ENCODE measurements around the gene PKP1.

Gene PKP1

DNA sequence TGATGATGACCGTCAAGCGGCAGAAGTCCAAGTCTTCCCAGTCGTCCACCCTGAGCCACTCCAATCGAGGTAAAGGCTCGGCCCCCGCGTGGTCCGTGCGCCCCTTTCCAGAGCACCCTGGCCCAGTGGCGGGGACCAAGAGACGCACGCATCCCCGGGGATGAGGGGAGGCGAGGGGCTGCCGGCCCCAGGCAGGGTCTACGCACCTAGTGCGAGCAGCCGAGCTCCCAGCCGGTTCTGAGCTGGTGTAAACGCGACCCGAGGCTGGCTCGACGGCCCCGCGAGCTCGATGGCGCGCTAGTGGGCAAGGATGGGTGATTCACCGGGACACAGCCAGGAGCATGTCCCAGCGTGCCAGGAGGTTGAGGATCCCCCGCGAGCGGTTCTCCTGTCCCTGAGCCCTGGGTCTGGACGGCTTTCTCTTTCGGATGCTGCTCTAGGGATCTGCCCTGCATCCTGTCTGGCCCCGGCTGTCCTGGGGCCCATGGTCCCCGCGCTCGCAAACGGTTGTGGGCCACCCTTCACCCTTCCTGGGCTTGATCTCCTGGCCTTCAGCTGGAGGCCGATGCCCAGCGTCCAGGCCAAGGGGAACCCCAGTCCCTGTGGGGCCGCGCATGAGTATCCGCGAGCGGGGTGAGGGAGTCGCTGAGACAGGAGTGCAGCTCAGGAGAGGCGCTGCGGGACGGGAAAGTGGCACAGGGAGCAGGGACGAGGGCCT is 689 bp downstream of the PKP1 start:
- DNase-seq: no peak

DNA sequence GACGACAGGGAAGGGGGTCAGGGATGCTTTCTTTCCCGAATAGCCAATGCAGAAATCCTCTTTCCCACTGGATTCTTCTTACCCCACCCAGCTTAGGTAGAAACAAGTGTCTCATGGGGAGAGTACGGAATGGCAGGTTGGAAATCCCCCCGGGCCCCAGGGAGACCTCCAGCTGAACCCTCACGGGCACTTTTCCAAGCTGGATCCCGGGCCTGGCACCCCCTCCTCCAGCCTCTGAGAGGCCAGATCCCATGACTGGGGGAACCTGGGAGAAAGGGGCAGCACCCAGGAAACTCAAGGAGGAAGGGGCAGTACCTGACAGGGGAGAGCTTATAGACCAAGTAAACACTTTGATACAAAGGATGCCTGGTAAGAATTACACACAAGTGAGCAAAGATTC is 1.3 kb downstream of the PKP1 start:
- no peak for DNase-seq

DNA sequence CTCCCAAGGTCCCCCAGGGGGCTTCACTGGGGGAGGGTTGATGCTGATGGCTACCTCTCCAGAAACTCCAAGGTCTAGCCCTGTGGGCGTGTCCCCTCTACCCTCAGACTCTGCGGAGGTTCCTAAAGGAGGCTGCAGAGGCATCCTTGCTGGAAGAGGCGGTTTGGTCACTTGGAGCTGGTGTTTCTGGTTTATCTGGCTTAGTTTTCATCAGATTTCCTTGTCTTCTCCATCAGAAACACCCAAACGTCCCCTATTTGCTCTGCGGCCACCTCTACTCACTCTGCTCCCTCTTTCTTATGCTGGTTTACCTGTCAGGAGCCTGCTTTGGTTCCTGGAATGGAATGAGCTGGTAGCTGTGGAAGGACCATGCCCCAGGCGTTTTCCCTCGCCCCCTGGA is 2.5 kb downstream of the PKP1 start:
- DNase-seq: no peak

DNA sequence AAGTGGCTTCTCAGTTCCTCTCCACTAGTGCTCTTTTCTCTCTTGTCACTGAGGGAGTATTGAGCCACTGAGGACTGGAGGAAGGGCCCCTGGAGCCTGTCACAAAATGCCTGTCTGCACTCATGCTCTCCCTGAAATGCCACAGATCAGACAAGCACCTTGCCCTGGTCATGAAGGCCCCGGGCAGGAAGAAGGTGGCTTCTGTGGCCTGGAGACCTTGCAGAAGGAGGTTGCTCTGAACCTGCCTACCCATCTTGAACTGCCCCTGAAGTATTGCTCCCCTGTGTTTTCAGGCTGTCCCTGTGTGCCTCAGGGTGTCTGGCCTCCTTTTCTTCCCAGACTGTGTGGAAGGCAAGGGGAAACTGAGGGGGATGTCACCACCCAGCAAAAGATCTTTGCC is 3.1 kb downstream of the PKP1 start:
- DNase-seq: no peak

DNA sequence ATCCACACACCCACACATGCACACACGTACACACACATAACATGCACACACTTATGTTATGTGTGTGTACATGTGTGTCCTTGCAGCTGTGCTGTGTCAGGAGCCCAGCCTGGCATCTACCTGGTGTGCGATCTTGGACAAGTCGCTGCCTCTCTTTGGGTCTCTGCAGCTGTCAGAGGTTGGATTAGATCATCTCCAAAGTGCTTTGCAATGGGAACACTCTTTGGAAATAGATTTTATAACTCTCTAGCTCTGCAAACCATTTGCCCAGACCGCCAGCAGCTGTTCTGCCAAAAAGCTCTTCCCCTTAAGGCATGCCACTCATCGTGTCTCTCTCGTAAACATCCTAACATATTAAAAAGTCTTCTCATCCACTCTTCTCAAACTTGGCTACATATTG is 4.7 kb downstream of the PKP1 start:
- no peak for DNase-seq

DNA sequence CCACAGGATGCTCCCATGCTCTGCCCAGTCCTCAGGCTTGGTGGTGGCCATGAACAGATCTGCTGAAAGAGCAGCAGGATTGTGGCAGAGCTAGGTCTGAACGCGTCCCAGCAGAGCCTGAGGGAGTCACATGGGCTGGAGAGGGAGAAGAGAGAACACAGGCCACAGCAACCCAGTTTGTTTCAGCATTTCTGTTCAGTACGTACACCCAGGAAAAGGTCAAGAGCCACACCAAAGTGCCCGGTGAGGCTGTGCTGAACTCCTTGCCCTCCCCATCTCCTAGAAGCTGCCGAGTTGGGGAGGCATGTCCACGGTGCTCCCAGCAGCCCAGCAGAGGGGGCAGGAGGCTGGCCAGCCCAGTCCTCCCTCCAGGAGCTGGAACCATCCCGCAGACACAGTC is 5.5 kb downstream of the PKP1 start:
- DNase-seq: no peak

DNA sequence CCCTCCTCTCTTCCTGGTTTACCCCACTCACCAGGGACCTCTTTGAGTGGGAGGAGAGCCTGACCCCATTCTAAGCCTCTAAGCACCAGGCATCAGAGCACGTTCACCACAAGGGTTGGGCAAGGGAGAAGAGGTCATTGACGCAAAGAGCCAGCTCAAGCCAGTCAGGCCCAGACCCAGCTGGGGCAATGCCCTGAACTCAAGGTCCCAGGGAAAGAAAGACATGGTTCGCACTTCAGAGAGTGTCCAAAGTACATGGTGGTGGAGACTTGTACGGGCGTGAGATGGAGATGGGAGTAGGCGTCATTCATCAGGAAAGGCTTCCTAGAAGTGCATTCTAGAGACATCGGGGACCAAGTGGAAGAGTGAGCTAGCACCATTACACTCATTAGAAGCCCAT is 7.2 kb downstream of the PKP1 start:
- no peak for DNase-seq

DNA sequence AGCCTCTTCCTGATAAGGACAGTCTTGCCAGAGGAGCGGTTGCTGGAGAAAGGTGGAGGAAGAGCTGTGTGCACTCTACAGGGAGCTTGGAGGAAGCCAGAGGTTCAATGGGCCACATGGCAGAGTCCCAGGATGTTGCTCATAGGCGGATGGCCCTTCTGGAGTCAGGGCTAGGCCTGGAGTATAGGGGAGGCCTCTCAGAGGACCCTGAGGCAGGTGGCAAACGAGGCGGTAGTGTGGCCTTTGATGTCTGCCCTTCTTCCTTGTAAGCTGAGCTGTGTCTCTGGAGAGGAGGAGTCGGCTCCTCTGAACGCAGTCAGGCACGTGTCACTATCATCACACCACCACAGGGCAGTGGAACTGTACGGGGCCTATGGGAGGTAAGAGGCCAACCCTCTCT is 8.6 kb downstream of the PKP1 start:
- DNase-seq: no peak

DNA sequence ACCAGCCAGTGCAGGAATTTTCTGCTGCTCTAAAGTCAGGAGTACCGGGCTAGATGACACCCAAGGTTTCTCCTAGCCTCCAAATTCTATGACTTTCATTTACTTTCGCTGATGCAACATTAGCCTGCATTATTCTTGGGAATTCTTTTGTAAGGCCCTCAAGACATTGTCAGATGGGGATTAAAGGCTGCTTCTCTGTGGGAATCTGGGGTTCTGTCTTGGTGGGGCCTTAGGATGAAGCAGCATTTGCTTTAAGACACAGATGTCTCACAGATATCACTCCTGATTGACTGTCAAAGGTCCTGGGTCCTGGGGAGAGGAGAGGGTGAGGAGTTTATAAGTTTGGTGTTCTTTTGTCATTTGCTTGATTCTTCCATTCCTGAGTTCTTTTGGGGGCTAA is 11.6 kb downstream of the PKP1 start:
- no peak for DNase-seq

DNA sequence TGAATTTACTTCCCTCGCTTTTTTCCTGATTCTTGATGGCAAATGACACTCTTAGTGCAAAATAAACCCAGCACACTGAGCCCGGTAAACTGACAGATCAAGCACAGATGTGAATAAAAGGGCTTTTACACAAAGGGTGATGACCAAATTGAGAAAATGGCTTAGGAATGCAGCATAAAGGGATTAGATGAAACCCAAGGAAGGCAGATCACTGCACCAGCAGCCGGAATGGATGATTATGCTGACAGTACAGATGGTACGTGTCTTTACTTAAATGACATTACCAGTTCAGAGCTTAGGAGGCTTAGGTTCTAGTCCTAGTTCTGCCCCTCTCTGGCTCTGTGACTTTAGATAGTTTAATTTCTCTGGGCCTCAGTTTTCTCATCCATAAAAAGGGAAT is 12.0 kb downstream of the PKP1 start:
- no peak for DNase-seq

DNA sequence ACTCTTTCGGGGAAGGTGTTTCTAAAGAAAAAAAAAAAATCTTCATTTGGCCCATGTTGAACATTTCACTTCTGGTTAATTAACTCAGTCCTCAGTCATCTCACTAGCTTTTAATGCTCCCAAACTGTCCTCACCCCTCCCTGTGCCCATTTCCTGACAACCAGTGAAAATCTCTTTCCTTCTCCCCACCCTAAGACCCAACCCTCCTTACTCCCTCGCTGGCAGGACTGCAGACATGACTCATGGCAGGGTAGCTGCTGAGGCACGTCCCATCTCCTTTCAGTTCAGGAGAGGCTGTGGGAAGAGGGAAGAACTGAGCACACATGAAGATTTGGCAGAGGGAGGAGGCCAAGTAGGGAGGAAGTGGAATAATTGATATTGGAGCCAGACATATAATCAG is 12.6 kb downstream of the PKP1 start:
- no peak for DNase-seq

DNA sequence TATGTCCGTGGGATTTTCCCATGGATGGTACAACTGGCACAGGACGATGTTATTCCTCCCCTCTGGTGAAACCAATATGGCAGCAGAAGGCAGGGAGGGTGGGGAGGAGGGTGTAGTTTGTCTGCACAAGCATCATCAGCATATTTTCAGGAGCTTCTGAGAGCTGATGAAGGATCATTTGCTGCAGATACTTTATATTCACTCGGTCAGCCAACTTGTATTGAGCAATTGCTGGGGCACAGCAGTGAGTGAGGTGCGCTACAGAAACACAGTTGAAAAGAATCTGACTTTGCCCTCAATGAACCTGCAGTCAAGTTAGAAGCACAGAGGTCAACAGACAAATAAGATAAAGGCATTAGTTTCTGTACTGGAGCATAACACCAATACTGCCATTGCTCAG is 13.0 kb downstream of the PKP1 start:
- no peak for DNase-seq

DNA sequence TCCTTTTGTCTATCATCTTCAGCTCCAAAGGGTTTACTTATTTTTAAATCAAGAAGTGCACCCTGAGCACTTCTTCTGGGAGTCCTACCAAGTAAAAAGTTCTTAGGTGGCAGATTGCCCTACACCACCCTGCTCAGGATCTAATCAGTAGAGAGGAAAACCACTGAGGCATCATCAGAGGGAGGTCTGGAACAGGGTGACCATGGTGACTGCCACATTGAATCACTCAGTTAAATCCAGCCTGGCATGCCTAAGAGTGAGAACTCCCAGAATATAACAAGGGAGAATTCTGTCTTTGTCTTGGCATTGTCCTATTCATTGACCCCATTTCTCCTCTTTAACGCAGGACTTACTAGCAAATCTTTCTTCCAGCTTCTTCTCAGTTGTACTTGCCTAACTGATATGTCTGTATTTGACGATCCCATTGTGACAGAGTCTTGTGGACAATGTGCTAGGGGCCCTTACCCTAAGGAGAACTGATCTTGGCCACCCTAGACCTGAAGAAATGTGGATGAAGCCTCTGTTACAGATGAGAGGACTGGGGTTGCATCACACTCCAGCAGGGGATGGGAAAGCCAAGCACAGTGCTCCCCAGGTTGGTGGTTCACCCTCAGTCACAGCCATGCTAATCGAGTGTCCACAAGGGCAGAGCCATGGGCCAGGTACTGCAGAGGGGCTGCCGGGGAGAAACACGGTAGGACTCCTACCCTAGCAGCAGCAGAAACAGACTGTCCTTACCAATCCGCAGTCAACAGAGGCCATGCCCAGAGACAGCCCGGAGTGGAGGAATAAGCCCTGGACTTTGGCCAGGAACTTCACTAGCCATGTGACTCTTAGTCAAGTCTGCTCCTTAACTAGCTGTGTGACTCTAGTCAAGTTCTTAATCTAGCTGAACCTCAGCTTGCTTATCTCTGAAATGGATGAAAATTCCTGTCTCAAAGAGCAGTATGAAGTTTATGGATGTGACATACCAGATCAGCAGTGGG is 15.4 kb downstream of the PKP1 start:
- DNase-seq: no peak

DNA sequence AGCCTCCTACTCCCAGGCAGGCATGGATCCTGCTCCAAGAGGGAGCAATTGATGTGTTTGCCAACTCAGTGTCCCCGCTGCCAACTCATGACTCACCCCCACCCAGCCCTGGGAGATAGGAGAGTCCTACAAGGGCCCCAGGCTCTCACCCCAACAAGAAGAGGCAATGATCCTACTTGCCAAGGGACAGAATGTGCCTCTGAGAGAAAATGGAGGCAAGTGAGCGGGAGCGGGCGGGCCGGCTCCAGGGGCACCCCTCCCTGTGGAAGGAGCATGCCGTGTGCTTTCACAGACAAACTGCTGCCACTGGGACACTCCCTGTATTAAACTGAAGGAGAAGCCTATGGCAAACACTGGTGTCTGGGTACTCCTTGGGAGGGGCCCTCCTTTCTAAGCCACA is 16.7 kb downstream of the PKP1 start:
- no peak for DNase-seq

DNA sequence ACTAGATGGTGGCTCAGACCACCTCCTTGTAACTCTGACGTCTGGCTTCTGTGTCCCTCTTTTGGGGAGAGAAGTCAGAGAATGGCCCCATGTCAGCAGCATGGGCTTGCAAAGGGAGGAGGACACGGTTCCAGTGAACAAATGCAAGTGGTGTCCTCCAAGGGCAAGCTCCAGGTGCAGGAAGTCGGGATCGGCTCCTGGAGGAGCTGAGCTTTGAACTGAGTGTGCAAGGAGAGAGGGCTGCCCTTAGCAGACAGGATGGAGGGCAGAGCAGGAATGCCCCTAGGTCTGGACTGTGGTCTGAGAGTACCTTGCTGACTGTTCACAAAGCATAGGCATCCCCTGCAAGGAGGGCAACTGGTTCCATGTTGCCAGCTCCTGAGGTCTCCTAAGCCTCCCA is 17.3 kb downstream of the PKP1 start:
- DNase-seq: no peak

DNA sequence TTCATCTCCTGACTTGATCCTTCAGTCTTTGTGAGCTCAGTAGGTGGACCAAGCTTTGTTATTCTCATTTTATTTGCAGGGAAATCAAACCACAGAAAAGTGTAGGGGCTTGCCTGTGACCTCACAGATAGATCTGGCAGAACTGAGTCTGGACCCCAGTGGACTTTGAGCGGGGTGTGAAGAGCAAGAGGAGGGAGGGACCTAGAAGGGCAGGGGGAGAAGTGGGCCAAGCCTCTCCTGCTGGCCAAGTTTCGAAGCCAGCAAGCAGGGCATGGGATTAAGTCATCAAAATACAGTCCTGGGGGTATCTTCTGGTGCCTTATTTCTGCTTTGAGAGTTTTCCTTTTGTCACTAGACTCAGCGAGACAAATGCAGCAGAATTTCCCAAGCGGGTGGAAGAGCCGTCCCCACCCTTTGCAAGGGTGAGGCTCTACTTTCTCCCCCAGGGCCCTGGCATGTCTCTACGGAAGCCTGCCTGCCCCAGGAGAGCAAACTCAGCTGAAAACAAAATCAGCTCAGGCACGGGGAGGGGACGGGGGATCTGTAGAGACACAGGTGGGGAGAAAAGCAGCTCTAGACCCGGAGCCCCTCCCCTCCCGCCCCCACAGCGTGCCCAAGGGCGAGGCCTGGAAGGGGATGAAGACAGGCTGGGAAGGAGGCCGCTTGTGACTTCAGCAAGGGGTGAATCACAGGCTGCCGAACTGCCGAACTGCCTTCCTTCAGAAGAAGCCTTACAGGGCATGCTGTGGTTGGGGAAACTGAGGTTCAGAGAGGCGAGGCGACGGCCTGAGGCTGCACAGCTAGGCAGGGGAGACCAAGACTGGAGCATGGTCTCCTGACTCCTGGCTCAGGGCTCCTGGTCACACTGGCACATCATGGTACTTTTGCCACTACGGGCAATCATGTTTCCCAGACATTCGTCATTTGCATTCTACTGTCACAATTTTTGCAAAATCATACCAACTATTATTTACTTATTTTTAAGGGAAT is 19.2 kb downstream of the PKP1 start:
- no peak for DNase-seq

DNA sequence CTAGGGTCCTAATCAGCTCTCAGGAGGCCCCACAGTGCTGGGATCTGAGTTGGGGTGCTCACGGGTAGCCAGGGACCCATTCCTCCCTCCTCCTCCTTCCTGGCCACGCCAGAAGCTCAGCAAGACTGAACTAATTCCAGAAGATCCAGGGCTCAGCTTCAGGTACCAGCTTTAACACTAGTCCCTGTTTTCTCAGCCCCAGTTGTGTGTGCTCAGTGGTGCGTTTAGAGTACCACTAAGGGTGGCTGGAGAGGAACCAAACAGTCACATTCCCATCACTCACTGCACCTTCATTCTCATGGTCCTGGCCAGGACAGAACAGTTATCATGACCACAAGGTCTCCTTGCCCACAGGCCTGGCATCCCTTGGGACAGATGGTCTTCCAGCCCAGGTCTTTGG is 20.8 kb downstream of the PKP1 start:
- no peak for DNase-seq

DNA sequence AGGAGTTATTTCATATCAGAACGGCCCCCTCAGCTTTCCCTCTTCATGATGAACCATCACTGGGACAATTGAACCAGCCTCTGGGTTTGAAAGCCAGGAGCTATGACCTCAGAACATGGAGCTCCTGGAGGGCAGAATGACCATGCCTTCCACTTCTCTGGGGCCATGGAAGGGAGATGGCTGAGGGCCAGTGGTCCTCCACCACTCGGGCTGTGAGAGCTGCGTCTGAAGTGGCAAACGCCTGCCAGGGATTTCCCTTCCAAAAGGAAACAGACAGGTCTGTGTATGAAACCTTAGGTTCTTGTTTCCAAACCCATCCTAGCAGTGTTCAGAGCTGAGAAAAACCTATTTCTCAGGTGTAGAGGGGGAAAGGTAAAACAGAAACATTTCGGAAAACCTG is 22.5 kb downstream of the PKP1 start:
- no peak for DNase-seq

DNA sequence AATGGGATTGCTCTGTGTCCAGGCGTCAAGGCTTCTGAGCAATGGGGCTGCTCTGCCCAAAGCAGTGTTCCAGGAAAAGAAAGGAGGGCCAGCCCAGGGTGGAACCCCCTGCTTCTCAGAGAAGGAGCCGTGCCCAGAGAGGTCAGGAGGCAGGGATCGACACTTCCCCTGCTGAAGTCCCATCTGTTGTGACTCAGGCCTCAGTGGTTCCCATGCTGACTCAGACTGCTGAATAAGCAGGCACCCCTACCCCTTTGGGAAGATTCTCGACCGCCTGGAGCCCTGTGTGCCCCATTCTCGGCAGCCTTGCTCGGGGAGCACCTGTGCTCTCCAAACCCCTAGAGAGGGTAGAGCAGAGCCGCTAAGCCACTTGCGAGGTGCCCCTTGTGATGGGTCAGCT is 23.9 kb downstream of the PKP1 start:
- no peak for DNase-seq

DNA sequence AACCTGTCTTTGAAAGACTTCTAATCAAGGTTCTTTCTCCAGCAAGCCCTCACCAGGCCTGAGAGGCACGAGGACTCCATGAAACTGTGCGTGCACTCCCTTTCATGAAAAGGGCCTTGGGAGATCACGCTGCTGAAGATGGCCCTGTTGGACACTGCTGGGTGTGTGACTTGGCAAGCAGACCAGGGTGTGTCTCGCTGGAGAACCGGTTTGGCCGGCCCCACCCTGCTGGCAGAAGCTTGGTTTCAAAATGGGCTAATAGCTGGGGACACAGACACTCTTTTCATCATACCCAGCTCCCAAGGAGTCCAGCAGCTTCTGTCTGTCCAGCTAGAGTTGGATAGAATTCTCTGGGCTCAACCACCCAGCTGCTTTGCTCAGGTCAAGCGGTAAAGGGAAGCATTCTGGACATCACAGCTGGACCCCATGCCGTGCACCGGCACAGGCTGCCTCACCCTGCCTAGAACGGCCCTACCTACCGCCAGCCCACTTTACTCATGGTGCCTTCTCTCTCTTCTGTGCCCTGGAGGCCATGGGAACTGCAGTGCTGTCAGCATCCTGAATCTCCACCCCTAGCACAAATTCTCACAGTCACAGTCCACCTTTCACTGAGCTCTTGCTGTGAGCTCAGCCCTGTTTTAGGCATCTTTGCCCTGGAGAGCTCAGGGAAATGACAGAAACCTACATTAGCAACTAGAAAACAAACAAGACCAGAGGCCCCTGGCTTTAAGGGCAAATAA is 24.6 kb downstream of the PKP1 start:
- DNase-seq: no peak

DNA sequence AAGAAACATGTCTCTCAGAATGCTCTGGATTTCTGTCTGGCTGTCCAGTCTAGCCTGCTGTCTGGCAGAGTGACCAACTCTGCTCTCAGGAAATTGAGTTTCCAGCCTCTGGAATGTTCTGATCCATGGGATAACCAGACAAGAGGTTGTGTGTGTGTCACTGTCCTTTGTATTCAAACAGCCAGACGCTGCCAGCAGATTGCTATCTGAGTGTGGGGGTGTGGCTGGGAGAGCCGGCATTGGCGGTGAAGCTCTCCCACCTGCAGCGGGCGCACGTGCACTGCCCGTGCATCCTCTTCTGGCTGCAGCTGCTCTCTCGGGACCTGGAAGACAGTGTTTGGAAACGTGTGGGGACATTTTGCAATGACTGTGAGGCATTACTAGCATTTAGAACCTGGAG is 26.1 kb downstream of the PKP1 start:
- DNase-seq: no peak

DNA sequence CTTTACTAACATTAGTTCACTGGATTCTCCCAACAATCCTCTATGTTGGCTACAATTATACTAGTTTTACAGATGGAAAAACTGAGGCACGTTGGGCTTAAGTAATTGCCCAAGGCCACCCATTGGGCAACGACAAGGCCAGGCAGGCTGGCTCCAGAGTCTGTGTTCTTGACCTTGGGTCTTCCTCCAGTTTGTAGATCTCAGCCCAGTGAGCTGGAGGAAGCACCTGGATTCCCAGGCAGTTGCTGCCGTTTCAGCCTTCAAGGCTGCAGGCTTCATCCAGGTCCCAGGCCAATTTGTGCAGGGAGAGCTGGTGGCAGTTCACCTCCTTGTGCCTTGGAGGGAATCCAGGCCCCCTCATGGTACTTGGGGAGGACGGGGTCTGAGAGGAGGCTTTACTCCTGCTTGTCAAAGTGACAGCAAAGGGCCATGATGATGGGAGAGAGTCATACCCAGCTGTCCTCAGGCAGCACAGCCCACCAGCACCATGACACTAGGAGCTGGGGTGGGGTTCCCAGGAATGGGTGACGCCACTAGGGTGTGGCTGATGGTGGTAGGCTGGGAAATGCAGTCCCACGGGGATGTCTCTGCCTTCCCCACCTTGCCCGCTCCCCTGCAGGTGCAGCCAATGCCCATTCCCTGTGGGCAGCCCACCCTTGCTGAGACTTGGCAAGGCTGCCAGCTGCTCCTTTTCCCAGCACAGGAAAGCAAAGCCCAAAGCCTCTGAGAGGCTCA is 27.1 kb downstream of the PKP1 start:
- DNase-seq: no peak

Measured in SIG-M5 (cell line).